ENCODE measurements around the gene CD99L2.

The CD99L2 gene

DNA sequence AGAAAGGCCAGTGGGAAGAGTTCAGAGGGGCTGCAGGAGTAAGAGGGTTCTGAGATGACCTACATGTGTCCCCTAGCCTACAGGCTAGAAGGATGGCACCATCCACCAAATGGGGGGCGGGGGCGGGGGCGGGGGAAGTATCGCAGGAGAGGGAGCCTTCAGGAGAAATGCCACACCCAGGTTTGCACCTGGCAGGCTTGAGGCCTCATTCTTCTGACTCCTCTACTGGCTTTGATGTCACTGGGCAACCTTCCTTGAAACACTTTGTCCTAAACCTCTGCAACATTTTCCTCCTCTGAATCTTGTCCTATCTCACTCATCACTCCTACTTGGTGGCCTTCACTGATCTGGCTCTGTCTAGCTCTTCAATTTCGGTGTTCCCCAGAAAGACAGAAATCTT, 24.0 kb downstream of the CD99L2 start:
- no peak for DNase-seq (ENCODE audit: extremely low spot score)
- CTCF ChIA-PET: no interaction called here
- POLR2A ChIA-PET: no interaction called here
- no peak for TF ChIP-seq LEF1 (IDR thresholded peaks at IDR 0.05; ENCODE audit: borderline replicate concordance)
- TF ChIP-seq, protein P1, sequence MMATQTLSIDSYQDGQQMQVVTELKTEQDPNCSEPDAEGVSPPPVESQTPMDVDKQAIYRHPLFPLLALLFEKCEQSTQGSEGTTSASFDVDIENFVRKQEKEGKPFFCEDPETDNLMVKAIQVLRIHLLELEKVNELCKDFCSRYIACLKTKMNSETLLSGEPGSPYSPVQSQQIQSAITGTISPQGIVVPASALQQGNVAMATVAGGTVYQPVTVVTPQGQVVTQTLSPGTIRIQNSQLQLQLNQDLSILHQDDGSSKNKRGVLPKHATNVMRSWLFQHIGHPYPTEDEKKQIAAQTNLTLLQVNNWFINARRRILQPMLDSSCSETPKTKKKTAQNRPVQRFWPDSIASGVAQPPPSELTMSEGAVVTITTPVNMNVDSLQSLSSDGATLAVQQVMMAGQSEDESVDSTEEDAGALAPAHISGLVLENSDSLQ (IDR thresholded peaks at IDR 0.05): no peak
- TF ChIP-seq L3MBTL2 (conservative IDR thresholded peaks at IDR 0.05): no peak
- TF ChIP-seq ELF4 (IDR thresholded peaks at IDR 0.05): no peak
- no peak for TF ChIP-seq ARNT (IDR thresholded peaks at IDR 0.05)
- TF ChIP-seq ZNF384 (IDR thresholded peaks at IDR 0.05): no peak
- TF ChIP-seq SP1 (IDR thresholded peaks at IDR 0.05): no peak
- TF ChIP-seq HDGF (IDR thresholded peaks at IDR 0.05; ENCODE audit: borderline replicate concordance): no peak
- TF ChIP-seq FOXM1 (IDR thresholded peaks at IDR 0.05; ENCODE audit: borderline replicate concordance): no peak
- no peak for TF ChIP-seq FOXK2 (IDR thresholded peaks at IDR 0.05)
- no peak for TF ChIP-seq NFRKB (IDR thresholded peaks at IDR 0.05)

DNA sequence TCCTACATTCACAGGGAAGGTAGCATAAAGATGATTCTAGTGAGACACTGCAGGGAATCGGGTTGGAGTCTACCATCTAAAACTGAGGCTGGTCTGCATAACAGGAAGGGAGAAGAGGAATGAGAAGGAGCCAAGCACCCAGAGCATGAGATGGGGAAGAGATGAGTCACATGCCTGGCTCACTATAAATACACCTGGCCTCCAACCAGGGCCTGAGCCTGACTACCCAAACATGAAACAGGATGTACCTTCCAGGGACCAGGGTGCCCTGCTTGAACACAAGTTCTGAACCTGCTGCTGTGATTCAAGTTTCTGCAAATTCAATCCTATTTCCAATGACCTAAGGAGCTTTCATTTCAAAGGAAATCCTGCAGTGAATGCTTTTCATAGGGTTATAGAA, 24.9 kb downstream of the CD99L2 start:
- POLR2A ChIA-PET: no interaction called here
- TF ChIP-seq FOXK2 (IDR thresholded peaks at IDR 0.05) (no peak), L3MBTL2 (conservative IDR thresholded peaks at IDR 0.05) (no peak), ARNT (IDR thresholded peaks at IDR 0.05) (no peak), BHLHE40 (IDR thresholded peaks at IDR 0.05; ENCODE audit: borderline replicate concordance) (no peak), TARDBP (IDR thresholded peaks at IDR 0.05) (no peak), NFRKB (IDR thresholded peaks at IDR 0.05) (no peak), SP1 (IDR thresholded peaks at IDR 0.05) (no peak), ZNF384 (IDR thresholded peaks at IDR 0.05) (no peak), FOXA1 (IDR thresholded peaks at IDR 0.05) (no peak), FOXM1 (IDR thresholded peaks at IDR 0.05; ENCODE audit: borderline replicate concordance) (no peak), HDGF (IDR thresholded peaks at IDR 0.05; ENCODE audit: borderline replicate concordance) (no peak), ELF4 (IDR thresholded peaks at IDR 0.05) (no peak), CTBP1 (IDR thresholded peaks at IDR 0.05; ENCODE audit: borderline replicate concordance) (no peak), SUZ12 (IDR thresholded peaks at IDR 0.05) (no peak), LEF1 (IDR thresholded peaks at IDR 0.05; ENCODE audit: borderline replicate concordance) (no peak)
- TF ChIP-seq, protein P1 (IDR thresholded peaks at IDR 0.05): no peak
- no peak for DNase-seq (ENCODE audit: extremely low spot score)
- CTCF ChIA-PET: no interaction called here

DNA sequence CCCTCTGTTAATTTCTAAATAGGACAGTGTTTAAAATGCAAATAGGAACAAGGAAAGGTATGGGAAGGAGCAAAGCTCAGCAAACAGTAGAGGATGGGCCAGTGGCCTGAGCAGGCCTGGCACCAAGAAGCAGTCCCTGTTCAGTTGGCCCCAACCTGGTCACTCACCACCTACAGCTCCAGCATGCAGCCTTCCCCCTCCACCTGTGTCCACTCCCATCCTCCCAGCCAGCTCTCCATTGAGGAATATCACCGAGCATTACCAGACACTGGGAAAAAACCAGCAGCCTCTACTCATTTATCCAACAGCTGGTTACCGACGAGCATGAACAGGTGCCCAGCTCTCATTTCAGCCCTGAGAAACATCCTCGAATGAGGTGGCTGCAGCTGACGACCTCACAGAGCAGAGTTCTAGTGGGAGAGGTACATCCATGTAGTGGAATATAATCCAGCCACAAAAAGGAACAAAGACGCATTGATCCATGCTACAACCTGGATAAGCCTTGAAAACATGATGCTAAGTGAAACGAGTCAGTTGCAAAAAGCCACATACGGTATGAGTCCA, 25.6 kb downstream of the CD99L2 start:
- POLR2A ChIA-PET: no interaction called here

DNA sequence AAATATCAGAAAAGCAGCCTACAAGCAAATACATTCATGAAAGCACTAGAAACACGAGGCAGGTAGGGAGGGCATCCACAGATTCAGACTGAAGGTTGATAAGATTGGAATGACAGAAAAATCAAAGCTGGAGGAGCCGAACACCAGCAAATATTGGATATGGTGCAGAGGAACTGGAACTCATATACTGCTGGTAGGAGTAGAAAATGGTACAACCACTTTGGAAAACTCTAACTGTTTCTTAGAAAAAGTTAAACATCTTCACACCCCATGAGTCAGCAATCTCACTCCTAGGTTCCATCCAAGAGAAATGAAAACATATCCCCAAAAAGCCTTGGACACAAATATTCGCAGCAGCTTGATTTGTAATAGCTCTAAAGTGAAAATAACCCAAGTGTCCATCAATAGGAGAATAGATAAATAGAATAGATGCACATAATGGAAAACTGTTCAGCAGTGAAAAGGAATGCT, 27.1 kb downstream of the CD99L2 start:
- no peak for DNase-seq (ENCODE audit: extremely low spot score)
- CTCF ChIA-PET: no interaction called here
- POLR2A ChIA-PET: no interaction called here
- TF ChIP-seq ZNF384 (IDR thresholded peaks at IDR 0.05) (no peak), SUZ12 (IDR thresholded peaks at IDR 0.05) (no peak), FOXA1 (IDR thresholded peaks at IDR 0.05) (no peak), FOXM1 (IDR thresholded peaks at IDR 0.05; ENCODE audit: borderline replicate concordance) (no peak), CTBP1 (IDR thresholded peaks at IDR 0.05; ENCODE audit: borderline replicate concordance) (no peak), BHLHE40 (IDR thresholded peaks at IDR 0.05; ENCODE audit: borderline replicate concordance) (no peak), ARNT (IDR thresholded peaks at IDR 0.05) (no peak), LEF1 (IDR thresholded peaks at IDR 0.05; ENCODE audit: borderline replicate concordance) (no peak), FOXK2 (IDR thresholded peaks at IDR 0.05) (no peak), HDGF (IDR thresholded peaks at IDR 0.05; ENCODE audit: borderline replicate concordance) (no peak), L3MBTL2 (conservative IDR thresholded peaks at IDR 0.05) (no peak), ELF4 (IDR thresholded peaks at IDR 0.05) (no peak), NFRKB (IDR thresholded peaks at IDR 0.05) (no peak), TARDBP (IDR thresholded peaks at IDR 0.05) (no peak), SP1 (IDR thresholded peaks at IDR 0.05) (no peak)
- TF ChIP-seq, protein P1 (IDR thresholded peaks at IDR 0.05): no peak

More for the DNA sequence above, 25.6 kb downstream of the CD99L2 start:
- TF ChIP-seq LEF1 (IDR thresholded peaks at IDR 0.05; ENCODE audit: borderline replicate concordance): no peak
- TF ChIP-seq ELF4 (IDR thresholded peaks at IDR 0.05): no peak
- TF ChIP-seq FOXK2 (IDR thresholded peaks at IDR 0.05): no peak
- TF ChIP-seq BHLHE40 (IDR thresholded peaks at IDR 0.05; ENCODE audit: borderline replicate concordance): no peak
- TF ChIP-seq L3MBTL2 (conservative IDR thresholded peaks at IDR 0.05): no peak
- TF ChIP-seq ZNF384 (IDR thresholded peaks at IDR 0.05): no peak
- no peak for TF ChIP-seq SP1 (IDR thresholded peaks at IDR 0.05)
- TF ChIP-seq FOXM1 (IDR thresholded peaks at IDR 0.05; ENCODE audit: borderline replicate concordance): no peak
- no peak for TF ChIP-seq TARDBP (IDR thresholded peaks at IDR 0.05)
- no peak for TF ChIP-seq NFRKB (IDR thresholded peaks at IDR 0.05)
- TF ChIP-seq HDGF (IDR thresholded peaks at IDR 0.05; ENCODE audit: borderline replicate concordance): no peak
- no peak for TF ChIP-seq FOXA1 (IDR thresholded peaks at IDR 0.05)
- TF ChIP-seq, protein P1 (IDR thresholded peaks at IDR 0.05): no peak
- no peak for TF ChIP-seq CTBP1 (IDR thresholded peaks at IDR 0.05; ENCODE audit: borderline replicate concordance)
- no peak for TF ChIP-seq SUZ12 (IDR thresholded peaks at IDR 0.05)
- TF ChIP-seq ARNT (IDR thresholded peaks at IDR 0.05): no peak
- CTCF ChIA-PET: no interaction called here
- DNase-seq (ENCODE audit: extremely low spot score): no peak

DNA sequence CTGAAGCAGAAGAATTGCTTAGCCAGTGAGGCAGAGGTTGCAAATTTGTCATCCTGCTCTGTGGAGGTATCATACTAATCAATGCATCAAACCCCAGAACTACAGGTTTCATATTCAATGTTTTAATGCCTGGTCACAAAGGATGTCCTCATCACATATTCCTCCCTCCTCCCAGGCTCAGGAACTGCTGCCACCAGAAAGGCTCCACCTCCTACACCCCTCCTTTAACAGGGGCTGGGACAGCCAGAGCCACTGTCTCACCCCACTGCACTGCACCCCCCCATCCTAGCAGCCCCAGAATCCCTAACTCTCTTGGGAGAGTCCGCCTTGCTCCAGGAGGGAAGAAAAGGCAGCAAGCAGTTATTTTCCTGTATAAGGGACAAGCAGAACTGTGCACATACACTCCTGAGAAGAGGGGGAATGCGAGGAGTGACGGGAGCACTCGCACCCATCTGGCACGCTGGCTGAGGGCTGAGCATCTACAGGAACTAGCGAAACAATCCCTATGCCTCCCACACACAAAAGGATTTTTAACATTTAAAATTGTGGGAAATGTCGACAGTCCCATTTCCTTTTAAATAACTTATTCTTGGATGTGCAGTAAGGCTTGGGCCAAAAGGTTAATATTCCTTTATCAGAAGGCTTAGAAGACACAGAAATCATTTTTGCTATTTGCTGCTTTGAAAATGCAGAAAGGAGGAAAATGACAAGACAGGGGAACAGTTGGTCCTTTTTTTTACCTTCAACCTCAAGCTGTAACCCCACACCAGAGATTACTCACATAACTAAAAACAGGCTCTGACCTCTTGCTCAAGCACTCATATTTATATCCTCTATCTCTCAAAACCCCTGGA, 27.8 kb downstream of the CD99L2 start:
- DNase-seq (ENCODE audit: extremely low spot score): no peak
- POLR2A ChIA-PET: no interaction called here
- TF ChIP-seq SUZ12 (IDR thresholded peaks at IDR 0.05) (no peak), ELF4 (IDR thresholded peaks at IDR 0.05) (no peak), LEF1 (IDR thresholded peaks at IDR 0.05; ENCODE audit: borderline replicate concordance) (no peak), ARNT (IDR thresholded peaks at IDR 0.05) (no peak), TARDBP (IDR thresholded peaks at IDR 0.05) (no peak), FOXK2 (IDR thresholded peaks at IDR 0.05) (no peak), CTBP1 (IDR thresholded peaks at IDR 0.05; ENCODE audit: borderline replicate concordance) (no peak), BHLHE40 (IDR thresholded peaks at IDR 0.05; ENCODE audit: borderline replicate concordance) (no peak), L3MBTL2 (conservative IDR thresholded peaks at IDR 0.05) (no peak)
- CTCF ChIA-PET: no interaction called here
